GM12878 (cell line): Measurements from ENCODE around the gene MGA. TPM values are rescaled to one million over a fixed set of nuclear protein-coding genes. Genes with fewer than 3 reads are reported as not detected.

Source experiments
- ASH2L ChIP-seq: fragments of 300-600, 200-600 bp; sonication (generic); IDR thresholded peaks from 2 replicates; pipeline ENCODE4 v1.6.1; 2017; ENCODE audit warnings: low read depth, mild to moderate bottlenecking, borderline replicate concordance
- ATF3 ChIP-seq: IDR thresholded peaks from 2 replicates; pipeline ENCODE4 v1.6.1; 2011; ENCODE audit warnings: low read depth, mild to moderate bottlenecking, low read length, moderate library complexity, borderline replicate concordance; ENCODE audit errors: extremely low read depth
- BACH1 ChIP-seq: fragments of 450-650 bp; IDR thresholded peaks from 2 replicates; pipeline ENCODE4 v1.6.1; 2017; ENCODE audit warnings: mild to moderate bottlenecking, borderline replicate concordance
- BCL3 ChIP-seq: IDR thresholded peaks from 2 replicates; pipeline ENCODE4 v1.6.1; 2011; ENCODE audit warnings: borderline replicate concordance, low read depth, mild to moderate bottlenecking, moderate library complexity, low read length; ENCODE audit not compliant: insufficient read depth, poor library complexity, severe bottlenecking
- ELK1 ChIP-seq: IDR thresholded peaks from 2 replicates; pipeline ENCODE4 v1.6.1; 2012; ENCODE audit warnings: low read depth, low read length, improper control_type of control experiment
- FOXM1 ChIP-seq: IDR thresholded peaks from 2 replicates; pipeline ENCODE4 v1.6.1; 2012; ENCODE audit warnings: low read depth, mild to moderate bottlenecking, inconsistent platforms, low read length, moderate library complexity
- IKZF1 ChIP-seq: fragments of 450-650 bp; conservative IDR thresholded peaks from 2 replicates; pipeline ENCODE4 v1.6.1; 2017; ENCODE audit warnings: antibody characterized with exemption, mild to moderate bottlenecking
- POLR2AphosphoS5 ChIP-seq: IDR thresholded peaks from 2 replicates; pipeline ENCODE4 v1.6.1; 2011; ENCODE audit warnings: mild to moderate bottlenecking, low read length, inconsistent platforms
- SKIL ChIP-seq: fragments of 450-650 bp; IDR thresholded peaks from 2 replicates; pipeline ENCODE4 v1.6.1; 2017; ENCODE audit warnings: mild to moderate bottlenecking, low read depth, inconsistent platforms; ENCODE audit not compliant: poor library complexity, severe bottlenecking
- TCF3 ChIP-seq: IDR thresholded peaks from 2 replicates; pipeline ENCODE4 v1.6.1; 2012; ENCODE audit warnings: low read depth, mild to moderate bottlenecking, low read length, borderline replicate concordance; ENCODE audit not compliant: insufficient read depth
- polyA plus RNA-seq, 11 experiments: library from polyadenylated mRNA; depleted of rRNA in 4 of 11; unstranded in 6 of 11; stranded (reverse) in 5 of 11; fragments of >200 nt; fragmentation: Nextera tagmentation in 4 of 11; fragmentation: Illumina TruSeq in 1 of 11; extraction: Ambion mirVana in 4 of 11; extraction: Trizol in 1 of 11; gene quantifications; 1 replicate in 1 of 11; 2 replicates in 10 of 11; pipeline versions ENCODE4 v1.2.1 to v1.2.3, GENCODE V29; 2011 to 2016; ENCODE audit warnings: inconsistent platforms in 2 of 11, missing spikeins in 2 of 11, low read depth in 1 of 11
- total RNA-seq, 4 experiments: library from RNA; depleted of rRNA in 3 of 4; stranded (reverse); fragments of >200 nt in 3 of 4; fragmentation: Illumina TruSeq in 1 of 4; extraction: Trizol in 1 of 4; gene quantifications; 2 replicates each; pipeline versions ENCODE4 v1.2.1 to v1.2.3, GENCODE V29; 2013 to 2021
- TF ChIP-seq, protein P1 (sequence below): fragments of 450-650 bp; IDR thresholded peaks from 2 replicates; pipeline ENCODE4 v1.6.1; 2016; ENCODE audit warnings: mild to moderate bottlenecking
- TF ChIP-seq, protein P2 (sequence below): fragments of 450-650 bp; formaldehyde crosslinking; IDR thresholded peaks from 2 replicates; pipeline ENCODE4 v1.4.0; 2020; ENCODE audit warnings: mild to moderate bottlenecking, moderate library complexity
- TF ChIP-seq, protein P3 (sequence below): IDR thresholded peaks from 2 replicates; pipeline ENCODE4 v1.6.1; 2012; ENCODE audit warnings: low read depth, low read length, improper control_type of control experiment

The MGA gene
- total and polyA plus RNA-seq, 10 of the 15 experiments (the other 5 are each of a cell fraction or from before 2014, with no cell fraction given): 2.6 to 29.6 (median 17.0) TPM

DNA sequence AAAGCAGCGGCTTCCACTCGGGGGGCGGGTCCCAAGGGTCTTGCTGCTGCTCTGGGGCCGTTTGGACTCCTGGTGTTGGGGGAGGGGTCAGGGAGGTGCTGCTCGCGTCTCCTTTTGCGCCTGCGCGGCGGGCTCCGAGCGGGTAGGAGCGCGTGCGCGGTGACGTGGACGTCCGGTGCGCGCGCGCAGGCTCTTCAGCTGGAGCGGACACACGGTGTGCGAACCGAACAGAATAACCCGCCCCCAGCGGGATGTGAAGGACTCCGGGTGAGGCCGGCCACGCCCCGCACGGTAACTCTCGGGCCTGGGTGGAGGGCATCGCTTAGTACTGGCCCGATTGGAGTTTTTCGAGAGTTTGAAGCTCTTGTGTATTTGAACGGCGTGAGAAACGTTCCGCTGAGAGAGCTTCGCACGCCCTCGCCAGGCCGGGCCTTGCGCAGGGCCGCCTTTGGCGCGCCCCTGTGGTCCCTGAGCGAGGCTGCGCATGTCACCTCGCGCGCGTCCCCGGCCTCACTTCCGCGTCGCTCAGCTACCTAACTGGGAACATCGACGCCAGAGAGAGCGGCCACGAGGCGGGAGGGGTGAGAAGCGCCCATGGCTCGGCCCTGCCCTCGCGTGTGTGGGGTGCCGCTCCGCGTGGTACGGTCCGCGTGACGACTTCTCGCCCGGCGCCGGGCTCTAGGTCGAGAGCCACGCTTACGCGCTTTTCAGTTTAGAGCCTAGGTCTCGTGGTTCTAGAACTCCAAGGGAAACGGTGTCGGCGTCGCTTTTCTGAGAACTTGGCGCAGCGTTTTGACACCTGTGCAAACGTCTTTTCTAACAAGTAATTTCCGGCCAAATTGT is at the start of gene MGA (continued):
- TF ChIP-seq, protein P1, sequence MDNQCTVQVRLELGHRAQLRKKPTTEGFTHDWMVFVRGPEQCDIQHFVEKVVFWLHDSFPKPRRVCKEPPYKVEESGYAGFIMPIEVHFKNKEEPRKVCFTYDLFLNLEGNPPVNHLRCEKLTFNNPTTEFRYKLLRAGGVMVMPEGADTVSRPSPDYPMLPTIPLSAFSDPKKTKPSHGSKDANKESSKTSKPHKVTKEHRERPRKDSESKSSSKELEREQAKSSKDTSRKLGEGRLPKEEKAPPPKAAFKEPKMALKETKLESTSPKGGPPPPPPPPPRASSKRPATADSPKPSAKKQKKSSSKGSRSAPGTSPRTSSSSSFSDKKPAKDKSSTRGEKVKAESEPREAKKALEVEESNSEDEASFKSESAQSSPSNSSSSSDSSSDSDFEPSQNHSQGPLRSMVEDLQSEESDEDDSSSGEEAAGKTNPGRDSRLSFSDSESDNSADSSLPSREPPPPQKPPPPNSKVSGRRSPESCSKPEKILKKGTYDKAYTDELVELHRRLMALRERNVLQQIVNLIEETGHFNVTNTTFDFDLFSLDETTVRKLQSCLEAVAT: no peak; the same call in 1 of the 2 replicates
- TF ChIP-seq SKIL (no peak), TCF3 (0 out of 2 replicates have a peak, but pooled peaks have one; percentile 28), BCL3 (no peak), FOXM1 (no peak), POLR2AphosphoS5 (peak; percentile 81), ATF3 (no peak), IKZF1 (peak; percentile 95), BACH1 (peak; percentile 73), ASH2L (peak; percentile 29; the same call in 1 of the 2 replicates), ELK1 (no peak)
- TF ChIP-seq, protein P2, sequence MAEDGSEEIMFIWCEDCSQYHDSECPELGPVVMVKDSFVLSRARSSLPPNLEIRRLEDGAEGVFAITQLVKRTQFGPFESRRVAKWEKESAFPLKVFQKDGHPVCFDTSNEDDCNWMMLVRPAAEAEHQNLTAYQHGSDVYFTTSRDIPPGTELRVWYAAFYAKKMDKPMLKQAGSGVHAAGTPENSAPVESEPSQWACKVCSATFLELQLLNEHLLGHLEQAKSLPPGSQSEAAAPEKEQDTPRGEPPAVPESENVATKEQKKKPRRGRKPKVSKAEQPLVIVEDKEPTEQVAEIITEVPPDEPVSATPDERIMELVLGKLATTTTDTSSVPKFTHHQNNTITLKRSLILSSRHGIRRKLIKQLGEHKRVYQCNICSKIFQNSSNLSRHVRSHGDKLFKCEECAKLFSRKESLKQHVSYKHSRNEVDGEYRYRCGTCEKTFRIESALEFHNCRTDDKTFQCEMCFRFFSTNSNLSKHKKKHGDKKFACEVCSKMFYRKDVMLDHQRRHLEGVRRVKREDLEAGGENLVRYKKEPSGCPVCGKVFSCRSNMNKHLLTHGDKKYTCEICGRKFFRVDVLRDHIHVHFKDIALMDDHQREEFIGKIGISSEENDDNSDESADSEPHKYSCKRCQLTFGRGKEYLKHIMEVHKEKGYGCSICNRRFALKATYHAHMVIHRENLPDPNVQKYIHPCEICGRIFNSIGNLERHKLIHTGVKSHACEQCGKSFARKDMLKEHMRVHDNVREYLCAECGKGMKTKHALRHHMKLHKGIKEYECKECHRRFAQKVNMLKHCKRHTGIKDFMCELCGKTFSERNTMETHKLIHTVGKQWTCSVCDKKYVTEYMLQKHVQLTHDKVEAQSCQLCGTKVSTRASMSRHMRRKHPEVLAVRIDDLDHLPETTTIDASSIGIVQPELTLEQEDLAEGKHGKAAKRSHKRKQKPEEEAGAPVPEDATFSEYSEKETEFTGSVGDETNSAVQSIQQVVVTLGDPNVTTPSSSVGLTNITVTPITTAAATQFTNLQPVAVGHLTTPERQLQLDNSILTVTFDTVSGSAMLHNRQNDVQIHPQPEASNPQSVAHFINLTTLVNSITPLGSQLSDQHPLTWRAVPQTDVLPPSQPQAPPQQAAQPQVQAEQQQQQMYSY: 0 out of 2 replicates have a peak, but pooled peaks have one; percentile 44
- TF ChIP-seq, protein P3, sequence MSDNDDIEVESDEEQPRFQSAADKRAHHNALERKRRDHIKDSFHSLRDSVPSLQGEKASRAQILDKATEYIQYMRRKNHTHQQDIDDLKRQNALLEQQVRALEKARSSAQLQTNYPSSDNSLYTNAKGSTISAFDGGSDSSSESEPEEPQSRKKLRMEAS: peak; percentile 95
